HG02798 (cell line): ENCODE data around the gene RNU6-1.

Experiments
- ATAC-seq: cut with Tn5 transposase; IDR thresholded peaks from one replicate; pipeline ENCODE4 v1.9.1; 2021; ENCODE audit warnings: mild to moderate bottlenecking; ENCODE audit not compliant: unreplicated experiment, poor library complexity

RNU6-1 gene

DNA sequence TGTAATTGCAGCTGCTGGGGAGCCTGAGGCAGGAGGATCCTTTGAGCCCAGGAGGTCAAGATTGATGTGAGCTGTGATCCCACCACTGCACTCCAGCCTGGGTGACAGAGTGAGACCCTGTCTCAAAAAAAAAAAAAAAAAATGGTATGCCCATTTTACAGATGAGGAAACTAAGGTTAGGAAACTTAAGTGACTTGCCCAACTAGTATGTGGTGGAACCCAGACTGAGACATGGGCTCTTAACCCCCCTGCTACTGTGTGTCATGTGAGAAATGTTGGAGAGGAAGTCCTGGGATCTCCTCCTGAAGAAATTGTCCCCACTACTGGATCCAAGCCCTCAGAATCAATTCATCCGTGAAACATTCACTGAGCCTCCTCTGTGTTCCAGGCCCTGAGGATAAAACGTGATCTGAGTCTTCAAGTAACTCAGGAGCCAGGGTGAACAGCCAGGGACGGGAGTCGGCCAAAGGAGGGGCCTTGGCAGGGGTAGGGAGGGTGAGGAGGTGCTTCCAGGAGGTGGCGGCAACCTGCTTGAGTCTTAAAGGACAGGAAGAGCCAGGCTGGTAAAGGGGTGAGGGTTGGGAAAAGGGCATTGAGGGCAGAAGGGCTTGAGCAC lies 19.6 kb upstream of the RNU6-1 start:
- no peak for ATAC-seq

DNA sequence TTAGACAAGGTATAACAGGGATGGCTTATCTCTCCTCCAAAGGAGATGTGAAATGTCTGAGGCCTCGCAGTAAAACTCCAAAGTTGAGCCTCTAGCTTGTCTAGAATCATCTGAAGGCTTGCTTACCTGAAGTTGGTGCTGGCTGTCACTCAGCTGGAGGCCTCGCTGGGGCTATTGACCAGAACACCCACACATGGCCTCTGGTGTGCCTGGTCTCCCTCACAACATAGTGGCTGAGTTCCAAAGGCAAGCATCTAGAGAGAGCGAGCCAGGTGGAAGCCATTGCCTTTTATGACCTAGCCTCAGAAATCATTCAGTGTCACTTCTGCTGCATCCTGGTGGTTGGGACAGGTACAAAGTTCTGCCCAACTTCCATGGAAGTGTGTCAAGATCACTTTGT lies 17.4 kb upstream of the RNU6-1 start:
- ATAC-seq, result no peak

DNA sequence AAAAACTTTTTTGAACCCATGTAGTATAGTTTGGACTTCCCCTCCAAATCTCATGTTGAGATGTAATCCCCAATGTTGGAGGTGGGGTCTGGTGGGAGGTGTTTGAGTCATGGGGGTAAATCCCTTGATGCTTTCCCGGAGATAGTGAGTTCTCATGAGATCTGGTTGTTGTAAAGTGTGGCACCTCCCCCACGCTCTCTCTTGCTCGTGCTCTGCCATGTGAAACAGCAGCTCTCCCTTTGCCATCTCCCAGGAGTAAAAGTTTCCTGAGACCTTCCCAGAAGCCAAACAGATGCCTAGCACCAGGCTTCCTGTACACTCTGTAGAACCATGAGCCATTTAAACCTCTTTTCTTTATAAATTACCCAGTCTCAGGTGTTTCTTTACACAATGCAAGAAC lies 16.0 kb upstream of the RNU6-1 start:
- no peak for ATAC-seq

DNA sequence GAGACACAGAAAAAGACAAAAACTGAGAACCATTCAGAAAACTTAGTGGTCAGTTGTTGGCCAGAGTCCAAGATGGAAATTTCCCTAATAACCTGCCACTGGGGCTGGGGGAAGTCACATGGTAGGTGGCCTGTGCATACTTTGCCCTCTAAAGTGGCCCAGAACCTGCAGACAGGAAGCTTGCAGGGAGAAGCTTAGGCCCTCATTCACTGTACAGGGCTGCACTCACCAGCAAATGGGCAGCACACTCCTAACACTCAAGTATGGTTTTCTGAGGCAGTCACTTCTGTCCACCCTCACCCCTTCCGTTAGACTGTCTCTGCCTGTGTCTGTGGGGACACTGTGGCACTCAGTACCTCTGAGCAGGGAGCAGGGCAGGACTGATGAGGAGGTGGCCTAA lies 14.5 kb upstream of the RNU6-1 start:
- no peak for ATAC-seq

DNA sequence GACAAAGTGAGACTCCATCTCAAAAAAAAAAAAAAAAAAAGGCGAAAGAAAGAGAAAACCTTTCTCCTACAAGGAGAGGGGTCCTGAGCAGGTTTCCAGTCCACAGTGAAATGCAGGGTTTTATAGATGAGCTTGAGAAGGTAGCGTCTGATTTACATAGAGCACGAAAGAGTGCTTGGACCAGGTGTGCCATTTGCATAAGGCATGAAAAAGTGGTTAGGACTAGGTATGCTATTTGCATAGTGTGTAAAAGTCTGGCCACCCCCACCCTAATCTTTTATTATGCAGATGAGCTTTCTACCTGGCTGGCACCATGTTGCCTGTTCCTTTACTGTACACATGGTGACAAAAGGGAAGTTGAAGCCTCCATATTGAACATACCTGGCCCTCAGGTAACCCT lies 13.6 kb upstream of the RNU6-1 start:
- no peak for ATAC-seq

DNA sequence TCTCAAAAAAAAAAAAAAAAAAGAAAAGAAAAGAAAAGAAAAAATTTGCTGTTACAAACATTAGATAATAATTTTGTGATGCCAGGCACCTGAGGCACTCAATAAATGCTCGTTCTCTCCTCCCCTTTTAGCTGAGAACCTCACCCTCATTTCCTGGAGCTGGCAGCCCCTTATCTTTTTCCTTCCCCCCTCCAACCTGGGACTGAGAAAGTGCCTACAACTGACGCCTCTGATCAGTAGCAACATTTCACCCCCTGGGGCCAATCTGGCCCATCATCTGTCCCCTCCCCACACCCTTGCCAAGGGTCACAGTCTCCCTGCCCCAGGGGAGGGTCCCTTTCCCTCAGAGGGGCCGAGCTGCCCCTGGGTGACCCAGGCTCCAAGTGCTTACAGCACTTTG lies 12.6 kb upstream of the RNU6-1 start:
- no peak for ATAC-seq

DNA sequence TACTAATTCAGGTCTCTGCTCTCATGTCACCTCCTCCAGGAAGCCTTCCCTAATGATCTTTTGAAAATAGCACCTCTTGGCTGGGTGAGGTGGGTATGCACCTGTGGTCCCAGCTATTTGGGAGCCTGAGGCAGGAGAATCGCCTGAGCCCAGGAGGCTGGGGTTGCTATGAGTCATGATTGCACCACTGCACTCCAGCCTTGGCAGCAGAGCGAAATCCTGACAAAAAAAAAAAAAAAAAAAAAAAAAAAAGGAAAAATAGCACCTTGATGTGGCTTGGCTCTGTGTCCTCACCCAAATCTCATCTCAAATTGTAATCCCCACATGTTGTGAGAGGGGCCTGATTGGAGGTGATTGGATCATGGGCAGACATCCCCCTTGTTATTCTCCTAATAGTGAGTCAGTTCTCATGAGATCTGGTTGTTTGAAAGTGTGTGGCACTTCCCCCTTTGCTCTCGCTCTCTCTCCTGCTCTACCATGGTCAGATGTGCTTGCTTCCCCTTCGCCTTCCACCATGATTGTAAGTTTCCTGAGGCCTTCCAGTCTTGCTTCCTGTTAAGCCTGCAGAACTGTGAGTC lies 11.2 kb upstream of the RNU6-1 start:
- no peak for ATAC-seq

DNA sequence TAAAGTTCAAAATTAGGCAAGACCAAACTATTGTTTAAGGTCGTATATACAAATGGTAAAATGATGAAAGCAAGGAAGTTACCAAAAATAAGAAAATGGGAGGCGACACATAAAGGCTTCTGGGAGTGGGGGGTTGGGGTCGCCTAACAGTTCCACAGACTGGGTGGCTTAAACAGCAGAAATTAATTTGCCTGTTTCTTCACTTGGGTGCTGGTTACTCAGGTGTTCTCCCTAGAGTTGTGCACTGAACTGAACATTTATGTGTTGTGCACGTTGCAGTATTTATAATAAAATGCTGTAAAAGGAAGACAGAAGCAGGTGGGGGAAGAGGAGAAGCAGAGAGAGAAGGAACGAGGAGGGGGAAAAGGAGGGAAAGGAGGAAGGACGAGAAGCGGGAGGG lies 10.5 kb upstream of the RNU6-1 start:
- no peak for ATAC-seq

DNA sequence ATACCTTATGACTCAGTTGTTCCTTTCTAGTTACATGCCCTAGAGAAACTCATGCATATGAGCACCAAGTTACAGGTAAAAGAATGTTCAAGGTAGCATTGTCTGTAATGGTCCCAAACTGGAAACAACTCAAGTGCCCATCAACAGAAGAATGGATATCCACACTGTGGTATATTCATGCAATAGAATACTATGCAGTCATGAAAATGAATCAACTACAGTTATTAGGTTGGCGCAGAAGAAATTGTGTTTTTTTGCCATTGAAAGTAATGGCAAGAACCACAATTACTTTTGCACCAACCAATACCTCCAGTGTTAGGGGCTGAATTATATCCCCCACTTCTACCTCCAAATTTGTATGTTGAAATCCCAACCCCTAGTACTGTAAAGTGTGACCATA lies 9.7 kb upstream of the RNU6-1 start:
- no peak for ATAC-seq

DNA sequence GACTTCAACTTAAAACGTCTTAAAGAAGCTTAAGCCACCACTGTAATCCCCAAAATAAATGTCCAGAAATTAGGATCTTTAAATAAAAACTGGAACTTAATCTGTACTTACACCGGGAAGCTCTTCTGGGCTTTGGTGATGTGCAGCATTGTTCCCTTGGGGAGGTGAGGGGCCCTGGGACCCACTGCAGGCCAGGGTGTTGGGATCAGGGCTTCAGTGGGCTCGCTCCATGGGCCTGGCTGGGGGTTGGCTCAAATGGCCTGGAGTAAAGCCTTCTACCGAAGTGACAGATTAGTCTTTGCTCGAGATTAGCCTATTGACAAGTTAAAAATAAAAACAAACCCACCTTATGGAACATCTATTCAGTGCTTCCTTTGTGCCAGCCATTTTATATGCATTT lies 6.1 kb upstream of the RNU6-1 start:
- no peak for ATAC-seq

DNA sequence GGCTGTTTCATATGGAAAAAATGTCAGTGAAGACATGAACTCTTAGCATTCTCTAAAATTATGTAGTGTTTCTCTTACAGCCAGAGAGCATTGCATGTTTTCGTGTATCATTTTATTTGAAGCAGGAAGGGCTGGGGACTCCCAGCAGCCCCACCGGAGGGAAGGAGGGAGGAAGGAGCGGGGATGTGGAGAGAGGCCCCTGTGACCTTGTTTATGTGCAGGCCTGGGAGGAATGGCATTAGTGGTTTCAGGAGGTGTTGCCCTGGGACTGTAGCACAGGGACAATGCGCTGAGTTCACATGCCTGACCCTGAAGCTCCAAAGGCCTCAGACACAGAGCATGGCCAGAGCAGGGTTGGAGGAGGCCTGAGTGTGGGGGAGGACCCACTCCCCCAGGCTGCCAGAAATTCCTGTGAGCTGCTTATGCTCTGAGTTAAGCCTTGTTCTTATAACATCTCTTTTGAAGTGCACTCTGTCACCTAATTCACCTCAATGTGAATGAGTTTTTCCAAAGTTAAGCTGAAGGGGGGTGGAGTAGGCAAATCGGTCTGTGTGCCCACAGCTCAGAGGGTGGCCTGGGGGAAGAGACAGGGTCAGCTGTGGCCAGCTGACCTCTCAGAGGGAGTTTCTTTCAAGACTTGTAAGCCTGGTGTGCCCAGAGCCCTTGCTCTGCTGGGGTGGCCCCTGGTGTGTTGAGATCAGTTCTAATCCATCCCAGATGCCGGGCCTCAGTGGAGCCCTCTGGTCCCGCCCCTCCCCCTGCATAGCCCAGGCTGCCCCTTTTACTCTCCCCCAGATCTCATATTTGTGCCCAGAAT lies 3.9 kb upstream of the RNU6-1 start:
- no peak for ATAC-seq

DNA sequence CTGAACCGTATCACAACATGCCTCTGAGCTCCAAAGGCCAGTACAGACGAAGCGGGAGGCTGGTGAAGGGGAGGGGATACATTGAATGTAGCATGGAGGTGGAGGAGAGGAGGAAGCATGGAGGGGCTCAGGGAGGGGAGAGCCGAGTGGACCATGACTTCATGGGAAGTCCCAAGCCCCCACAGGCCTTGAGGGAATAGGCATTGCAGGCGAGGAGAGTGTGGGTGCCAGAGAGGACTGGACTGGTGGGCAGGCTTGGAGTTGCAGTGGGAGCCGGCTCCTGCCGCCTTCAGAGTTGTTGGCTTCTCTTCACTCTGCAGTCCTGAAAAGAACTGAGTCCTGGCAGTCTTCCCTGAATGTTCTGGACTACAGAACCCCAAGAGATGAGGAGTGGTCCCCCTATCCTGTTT lies 3.3 kb upstream of the RNU6-1 start:
- no peak for ATAC-seq

DNA sequence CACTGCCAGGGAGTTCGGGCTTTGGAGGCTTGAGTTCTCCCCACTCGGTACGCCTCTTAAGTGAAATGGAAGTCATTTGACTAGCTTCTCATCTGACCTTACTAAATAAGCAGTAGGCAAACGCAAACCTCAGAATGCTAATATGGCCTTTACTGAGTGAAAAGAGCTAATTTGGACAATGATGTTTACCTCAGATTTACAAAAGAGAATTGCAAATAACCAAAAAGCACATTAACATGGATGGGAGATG lies 1.6 kb upstream of the RNU6-1 start:
- no peak for ATAC-seq

DNA sequence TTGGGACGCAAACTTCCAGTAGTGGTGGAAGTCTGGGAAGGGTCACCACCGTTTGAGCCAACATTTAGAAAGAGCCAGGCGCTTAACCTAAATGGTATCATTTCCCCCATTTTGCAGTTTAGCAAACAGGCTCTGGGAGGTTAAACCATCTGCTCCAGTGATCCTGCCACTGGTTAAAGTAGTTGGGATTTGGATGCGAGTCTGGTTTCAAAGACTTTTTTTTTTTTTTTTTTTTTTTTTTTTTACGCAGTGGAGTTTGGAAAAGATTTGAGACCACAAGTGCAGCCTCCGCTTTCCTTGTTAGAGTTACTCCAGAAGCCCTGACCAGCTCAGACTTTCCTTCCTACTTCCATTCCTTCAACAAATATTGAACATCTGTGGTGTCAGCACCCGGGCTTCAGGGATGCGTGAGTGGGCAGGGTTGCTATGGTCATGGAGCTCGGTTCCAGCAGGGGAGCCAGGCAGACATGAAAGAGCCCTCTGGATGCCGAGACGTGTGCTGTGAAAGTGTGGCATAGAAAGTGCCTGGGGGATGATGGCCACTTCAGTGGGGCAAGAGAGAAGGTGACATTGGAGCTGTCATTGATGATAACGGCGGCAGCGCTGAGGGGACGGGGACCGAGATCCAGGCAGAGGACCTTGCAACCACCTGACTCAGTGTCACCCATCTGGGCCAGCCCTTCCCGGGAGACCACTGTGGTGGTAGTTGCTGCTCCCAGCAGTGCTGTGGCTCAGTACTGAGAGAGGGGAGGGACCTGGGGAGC lies 1.1 kb upstream of the RNU6-1 start:
- ATAC-seq, result no peak

DNA sequence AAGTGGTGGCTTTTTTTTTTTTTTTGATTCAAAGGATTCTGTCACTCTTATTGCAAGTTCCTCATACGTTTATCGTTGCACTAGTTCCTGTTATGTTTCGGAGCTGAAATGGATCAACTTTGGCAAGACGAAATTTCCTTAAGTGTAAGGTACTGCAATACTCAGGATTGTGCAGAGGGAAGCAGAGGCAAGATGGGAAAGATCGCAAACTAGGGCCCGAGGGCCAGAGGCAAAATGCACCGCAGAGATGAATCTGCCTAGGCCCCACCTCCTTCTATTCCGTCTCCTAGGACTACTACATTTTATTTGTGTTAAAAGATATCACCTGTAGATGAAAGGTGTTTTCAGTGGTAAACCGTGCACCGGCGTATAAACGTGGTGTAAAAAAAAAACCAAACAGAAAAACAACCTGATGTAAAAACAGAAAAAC lies 331 bp downstream of the RNU6-1 start:
- no peak for ATAC-seq

DNA sequence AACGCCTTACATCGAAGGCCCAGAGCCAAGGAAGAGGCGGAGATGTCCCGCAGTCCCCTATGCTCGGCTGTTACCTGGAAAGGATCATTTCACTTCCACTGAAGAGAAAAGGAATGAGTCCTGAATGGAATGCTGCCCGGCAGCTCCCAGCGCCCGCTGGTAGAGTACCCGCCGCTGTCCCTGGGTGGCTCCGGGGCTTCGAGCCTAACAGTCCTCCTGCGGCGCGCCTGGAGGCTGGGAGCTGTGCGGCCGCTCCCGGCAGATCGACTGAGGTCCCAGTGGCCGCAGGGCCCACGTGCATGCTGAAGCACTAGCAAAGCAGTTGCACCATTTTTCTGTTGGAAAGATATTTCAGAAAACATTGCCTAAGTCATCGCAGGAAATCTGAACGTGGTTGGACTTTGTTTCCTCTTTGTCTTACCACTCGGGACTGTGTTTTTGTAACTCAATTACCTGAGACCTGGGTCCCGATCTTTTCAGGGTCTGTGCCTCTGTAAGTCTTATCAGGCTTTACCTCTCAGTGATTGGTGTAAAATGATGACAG lies 984 bp downstream of the RNU6-1 start:
- no peak for ATAC-seq

DNA sequence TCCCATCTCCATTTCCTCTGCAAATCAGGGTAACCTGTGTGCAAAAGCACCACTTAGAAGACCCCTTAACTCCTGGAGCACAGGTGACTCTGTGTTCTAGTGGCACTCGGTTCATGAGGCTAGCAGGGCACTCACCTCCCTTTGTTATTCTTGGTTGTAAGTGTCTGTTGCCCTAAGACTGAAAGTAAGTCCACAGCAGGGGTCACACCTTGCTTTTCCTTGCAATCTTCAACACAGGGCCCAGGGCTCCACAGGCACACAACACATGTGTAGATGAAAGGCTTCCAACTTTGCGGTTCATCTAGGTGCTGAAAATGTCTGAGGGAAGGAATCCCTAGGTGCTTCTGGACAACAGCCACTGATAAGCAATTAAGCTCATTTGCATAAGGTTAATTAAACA lies 2.9 kb downstream of the RNU6-1 start:
- no peak for ATAC-seq

DNA sequence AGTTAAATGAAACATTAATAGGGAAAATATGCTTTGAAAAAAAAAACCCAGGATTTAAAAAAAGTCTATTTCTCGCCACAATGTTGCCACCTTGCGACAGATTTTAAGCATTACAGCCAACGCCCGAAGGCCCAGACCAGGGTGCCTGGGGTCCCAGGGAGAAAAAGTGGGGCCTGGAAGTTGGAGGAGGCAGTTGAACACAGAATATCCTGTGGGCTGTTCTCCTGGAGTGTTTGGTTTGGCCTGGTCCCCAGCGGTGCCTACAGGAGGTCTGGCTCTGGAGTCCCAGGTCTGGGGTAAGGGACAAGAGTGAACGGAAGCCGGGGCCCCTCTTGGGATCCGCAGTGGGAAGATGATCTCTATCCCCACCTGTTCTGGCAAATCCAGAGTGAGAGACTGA lies 3.4 kb downstream of the RNU6-1 start:
- no peak for ATAC-seq

DNA sequence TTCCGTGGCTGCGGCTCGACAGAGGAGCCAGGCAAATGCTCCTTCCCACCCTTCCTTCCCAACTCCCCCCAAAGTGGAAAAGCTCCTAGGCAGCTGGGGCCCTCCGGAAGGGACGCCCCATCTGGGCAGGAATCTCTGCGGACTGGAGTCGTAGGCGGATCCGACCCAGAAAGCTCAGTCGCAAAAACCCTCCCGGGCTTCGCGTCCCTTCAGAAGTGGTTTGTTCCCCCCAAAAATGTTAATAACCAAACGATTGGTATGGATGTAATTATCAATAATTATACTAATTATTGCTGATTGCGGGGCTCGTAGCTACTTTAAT lies 3.8 kb downstream of the RNU6-1 start:
- ATAC-seq, result no peak

DNA sequence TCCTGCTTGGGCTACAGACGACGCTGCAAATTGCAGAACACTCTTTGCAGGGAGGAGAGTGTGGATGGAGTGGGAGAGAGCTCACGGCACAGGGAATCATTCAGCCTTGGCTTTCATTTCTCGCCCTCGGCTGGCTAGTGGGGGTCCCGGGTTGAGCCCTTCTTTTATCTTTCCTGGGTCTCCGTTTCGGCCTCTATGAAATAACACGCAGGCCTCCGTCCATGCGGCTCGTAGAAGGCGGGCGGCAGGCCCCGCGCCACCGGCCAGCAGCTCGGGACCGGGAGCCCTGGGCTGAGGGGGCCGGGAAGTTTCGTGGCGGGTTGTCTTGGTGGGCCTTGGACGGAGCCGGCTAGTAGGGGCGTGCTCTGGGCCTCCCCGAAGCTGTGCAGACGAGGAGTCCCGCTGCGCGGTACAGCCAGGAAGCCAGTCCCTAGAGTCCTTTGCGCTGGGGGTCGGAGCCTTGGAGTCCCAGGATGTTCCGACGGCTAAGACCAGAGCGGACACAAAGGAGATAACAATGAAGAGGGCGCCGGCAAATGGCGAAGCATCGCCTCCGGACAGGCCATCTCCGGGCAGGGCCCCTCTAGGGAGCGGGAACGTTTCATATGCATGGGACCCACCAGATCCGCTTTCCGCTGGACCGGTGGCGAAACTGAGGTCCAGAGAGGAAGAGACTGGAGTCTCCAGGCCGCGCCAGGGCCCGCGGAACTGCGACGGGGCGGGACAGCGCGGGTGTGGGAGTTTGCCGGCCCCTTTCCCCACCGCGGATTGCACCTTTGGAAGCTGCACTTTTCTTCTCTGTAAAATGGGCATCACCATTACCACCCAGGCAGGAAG lies 4.3 kb downstream of the RNU6-1 start:
- ATAC-seq, result no peak
